Bronchial epithelial cell (primary cell): ENCODE measurements around the gene CC2D2B. TPM values are rescaled to one million over a fixed set of nuclear protein-coding genes. Genes with fewer than 3 reads are reported as not detected.

Experiments used
- DNase-seq: peaks from one replicate; pipeline ENCODE4 v3.0.0-alpha.2; 2010; ENCODE audit warnings: low read depth
- FAIRE-seq: peaks from 2 replicates; lab custom pipeline; 2011; peaks lifted over from hg19 to GRCh38; lab: Jason Lieb, UNC
- H3K27me3 ChIP-seq: 2 replicates; pipeline ENCODE4 v1.5.1; 2011; ENCODE audit warnings: low read length; ENCODE audit not compliant: control insufficient read depth, insufficient read depth
- H3K36me3 ChIP-seq: 2 replicates; pipeline ENCODE4 v1.5.1; 2011; ENCODE audit warnings: low read length; ENCODE audit not compliant: control insufficient read depth, insufficient read depth
- H3K4me3 ChIP-seq: 2 replicates; pipeline ENCODE4 v1.5.1; 2011; ENCODE audit warnings: mild to moderate bottlenecking, low read depth, low read length, control low read depth
- CTCF ChIP-seq: IDR thresholded peaks from 2 replicates; pipeline ENCODE4 v1.5.1; 2011; ENCODE audit warnings: mild to moderate bottlenecking, moderate library complexity, low read length, control low read depth, inconsistent platforms; ENCODE audit not compliant: insufficient read depth, severe bottlenecking
- total RNA-seq: library from RNA; depleted of rRNA; stranded (reverse); fragments of >200 nt; gene quantifications from 2 replicates; pipeline ENCODE4 v1.2.1, GENCODE V29; 2014

Gene CC2D2B
- total RNA-seq, 1 donor from 2014 or later = not detected

- DNase-seq (no peak), FAIRE-seq (no peak)
- Histone ChIP-seq H3K27me3 (no peaks in the 10 kb centered on the region), H3K36me3 (no peaks in the 10 kb centered on the region), H3K4me3 (no peak overlapping the region)
- TF ChIP-seq CTCF = no peak
Observed at GRCh38 chr10:96022739-96023138, 115.0 kb downstream of the CC2D2B start.

- no peak for TF ChIP-seq CTCF
- H3K36me3 ChIP-seq = no peaks in the 10 kb centered on the region
- FAIRE-seq (no peak), DNase-seq (no peak)
- no peaks in the 10 kb centered on the region for H3K27me3 ChIP-seq
- H3K4me3 ChIP-seq = no peak overlapping the region
Observed at GRCh38 chr10:96023168-96023567, 115.4 kb downstream of the CC2D2B start.

- DNase-seq (peak; percentile 23), FAIRE-seq (no peak)
- no peaks in the 10 kb centered on the region for H3K36me3 ChIP-seq
- peak; percentile 36 for TF ChIP-seq CTCF
- H3K4me3 ChIP-seq = no peak overlapping the region
- H3K27me3 ChIP-seq = no peaks in the 10 kb centered on the region
Observed at GRCh38 chr10:96025566-96025965, 117.8 kb downstream of the CC2D2B start.

GRCh38 chr10:96034625-96035024 is 126.8 kb downstream of the CC2D2B start:
- FAIRE-seq = no peak
- no peaks in the 10 kb centered on the region for H3K36me3 ChIP-seq
- no peaks in the 10 kb centered on the region for H3K27me3 ChIP-seq
- no peak for DNase-seq
- TF ChIP-seq CTCF = no peak
- H3K4me3 ChIP-seq = no peak overlapping the region

- Histone ChIP-seq H3K36me3 (no peaks in the 10 kb centered on the region), H3K4me3 (no peak overlapping the region), H3K27me3 (no peaks in the 10 kb centered on the region)
- TF ChIP-seq CTCF = no peak
- peak; percentile 18 for FAIRE-seq
- DNase-seq = peak; percentile 39
Observed at GRCh38 chr10:96038476-96039387, 131.0 kb downstream of the CC2D2B start.
